ENCODE measurements around the gene BAIAP2L2. TPM values are rescaled to one million over a fixed set of nuclear protein-coding genes. Genes with fewer than 3 reads are reported as not detected.

The BAIAP2L2 gene
- total RNA-seq, 2 donors from 2014 or later: 0.14 to 5.5 TPM

GRCh38 chr22:38136607-38137006, 26.1 kb upstream of the BAIAP2L2 start:
- H3K36me3 ChIP-seq: no peaks in the 10 kb centered on the region
- intact Hi-C loops (cut with DNase I): no loop called here
- TF ChIP-seq POLR2A (IDR thresholded peaks at IDR 0.05): no peak
- no peak for TF ChIP-seq POLR2AphosphoS5 (IDR thresholded peaks at IDR 0.05)
- no peak for TF ChIP-seq CTCF (IDR thresholded peaks at IDR 0.05)
- no peaks in the 10 kb centered on the region for H3K4me1 ChIP-seq (replicated peaks)
- DNase-seq (ENCODE audit: low spot score): no peak
- no peak overlapping the region for H3K27ac ChIP-seq
- no peaks in the 10 kb centered on the region for H3K27me3 ChIP-seq (replicated peaks; ENCODE audit: insufficient read depth)
- H3K4me3 ChIP-seq: no peak overlapping the region
- H3K9me3 ChIP-seq: no peaks in the 10 kb centered on the region
- 100% methylated on average over 1 of the region's 1 CpG for WGBS

- H3K27ac ChIP-seq: no peak overlapping the region
- no peaks in the 10 kb centered on the region for H3K4me1 ChIP-seq (replicated peaks)
- TF ChIP-seq POLR2AphosphoS5 (IDR thresholded peaks at IDR 0.05) (no peak), POLR2A (IDR thresholded peaks at IDR 0.05) (peak; percentile 17)
- no peak overlapping the region for H3K4me3 ChIP-seq
- DNase-seq (ENCODE audit: low spot score): no peak
- no peaks in the 10 kb centered on the region for H3K27me3 ChIP-seq (replicated peaks; ENCODE audit: insufficient read depth)
- intact Hi-C loops (cut with DNase I): no loop called here
- 82% methylated on average over 4 of the region's 4 CpGs for WGBS
- no peaks in the 10 kb centered on the region for H3K36me3 ChIP-seq
- no peaks in the 10 kb centered on the region for H3K9me3 ChIP-seq
Measured at GRCh38 chr22:38135133-38135706, 24.7 kb upstream of the BAIAP2L2 start.

GRCh38 chr22:38133331-38133730, 22.8 kb upstream of the BAIAP2L2 start:
- intact Hi-C loops (cut with DNase I): no loop called here
- WGBS: 95% methylated on average over 4 of the region's 4 CpGs
- DNase-seq (ENCODE audit: low spot score): no peak
- H3K27me3 ChIP-seq (replicated peaks; ENCODE audit: insufficient read depth): no peaks in the 10 kb centered on the region
- TF ChIP-seq CTCF (IDR thresholded peaks at IDR 0.05): no peak
- no peak for TF ChIP-seq POLR2AphosphoS5 (IDR thresholded peaks at IDR 0.05)
- TF ChIP-seq POLR2A (IDR thresholded peaks at IDR 0.05): no peak
- no peaks in the 10 kb centered on the region for H3K4me1 ChIP-seq (replicated peaks)
- no peaks in the 10 kb centered on the region for H3K36me3 ChIP-seq
- H3K9me3 ChIP-seq: no peaks in the 10 kb centered on the region
- H3K4me3 ChIP-seq: no peak overlapping the region
- no peak overlapping the region for H3K27ac ChIP-seq

DNA sequence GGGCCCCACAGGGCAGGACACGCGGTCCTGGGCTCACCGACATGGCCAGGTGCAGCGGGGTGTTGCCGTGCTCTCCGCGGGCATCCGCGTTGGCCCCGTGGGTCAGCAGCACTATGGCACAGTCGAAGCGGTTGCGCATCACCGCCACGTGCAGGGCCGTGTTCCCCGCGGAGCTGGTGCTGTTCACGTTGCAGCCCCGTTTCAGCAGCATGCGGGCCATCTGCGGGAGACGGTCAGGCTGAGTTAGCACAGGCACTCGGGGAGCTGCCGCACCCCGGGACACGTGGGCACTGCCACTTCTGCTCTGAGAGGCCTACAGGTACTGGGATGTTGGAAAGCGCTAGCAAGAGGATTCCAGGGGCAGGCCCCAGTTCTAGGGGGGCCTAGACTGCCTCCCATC, 22.3 kb upstream of the BAIAP2L2 start:
- no peak for DNase-seq (ENCODE audit: low spot score)
- WGBS: 92% methylated on average over 28 of the region's 28 CpGs
- Histone ChIP-seq H3K27me3 (replicated peaks; ENCODE audit: insufficient read depth) (no peaks in the 10 kb centered on the region), H3K27ac (no peak overlapping the region), H3K36me3 (no peaks in the 10 kb centered on the region), H3K4me1 (replicated peaks) (no peaks in the 10 kb centered on the region), H3K4me3 (no peak overlapping the region), H3K9me3 (no peaks in the 10 kb centered on the region)
- intact Hi-C loops (cut with DNase I): no loop called here
- TF ChIP-seq POLR2AphosphoS5 (IDR thresholded peaks at IDR 0.05) (no peak), CTCF (IDR thresholded peaks at IDR 0.05) (no peak), POLR2A (IDR thresholded peaks at IDR 0.05) (no peak)

DNA sequence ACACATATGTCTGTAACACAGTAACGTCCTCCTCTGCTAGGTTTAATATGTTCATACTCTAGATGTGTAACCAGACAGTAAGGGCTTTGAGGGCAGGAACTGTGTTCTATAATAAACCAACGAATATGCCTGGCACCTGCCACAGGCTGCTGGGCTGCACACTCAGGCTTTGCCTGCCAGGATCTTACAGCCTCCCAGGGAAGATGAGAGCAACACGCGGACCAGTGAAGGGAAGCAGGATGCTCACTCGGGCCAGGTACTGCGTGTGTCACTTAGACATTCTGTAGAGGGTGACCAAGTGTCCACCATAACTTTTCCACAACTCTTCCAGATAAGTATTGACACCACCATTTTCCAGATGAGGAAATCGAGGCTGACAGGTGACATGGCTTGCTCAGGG, 21.7 kb upstream of the BAIAP2L2 start:
- DNase-seq (ENCODE audit: low spot score): no peak
- intact Hi-C loops (cut with DNase I): no loop called here
- WGBS: 91% methylated on average over 7 of the region's 7 CpGs
- no peaks in the 10 kb centered on the region for H3K27me3 ChIP-seq (replicated peaks; ENCODE audit: insufficient read depth)
- no peaks in the 10 kb centered on the region for H3K9me3 ChIP-seq
- no peaks in the 10 kb centered on the region for H3K4me1 ChIP-seq (replicated peaks)
- no peak overlapping the region for H3K4me3 ChIP-seq
- no peaks in the 10 kb centered on the region for H3K36me3 ChIP-seq
- no peak overlapping the region for H3K27ac ChIP-seq
- TF ChIP-seq CTCF (IDR thresholded peaks at IDR 0.05): no peak
- no peak for TF ChIP-seq POLR2A (IDR thresholded peaks at IDR 0.05)
- no peak for TF ChIP-seq POLR2AphosphoS5 (IDR thresholded peaks at IDR 0.05)

Measured in prostate gland (tissue), 2 donors.